ENCODE data around the gene ADGRG2. TPM values are rescaled to one million over a fixed set of nuclear protein-coding genes. Genes with fewer than 3 reads are reported as not detected.

ADGRG2 gene
- total RNA-seq, 2 donors from 2014 or later, result 1.9 to 3.7 TPM

- Histone ChIP-seq H3K9me3 (no peaks in the 10 kb centered on the region), H3K4me3 (no peak overlapping the region), H3K27me3 (replicated peaks; ENCODE audit: insufficient read depth) (no peaks in the 10 kb centered on the region), H3K4me1 (ENCODE audit: control insufficient read depth in 1 of 2, low read depth in 2 of 2) (no peaks in the 10 kb centered on the region), H3K36me3 (no peaks in the 10 kb centered on the region), H3K27ac (no peak overlapping the region)
- ATAC-seq (ENCODE audit: insufficient number of reproducible peaks, low FRiP score, low read depth) (no peak), DNase-seq (ENCODE audit: low spot score) (no peak)
- no peak for TF ChIP-seq CTCF (IDR thresholded peaks at IDR 0.05)
Observed at GRCh38 chrX:19129694-19130093, 7.4 kb upstream of the ADGRG2 start.

- H3K4me1 ChIP-seq (ENCODE audit: control insufficient read depth in 1 of 2, low read depth in 2 of 2), result no peaks in the 10 kb centered on the region
- TF ChIP-seq CTCF (IDR thresholded peaks at IDR 0.05), result no peak
- no peak overlapping the region for H3K27ac ChIP-seq
- no peak for DNase-seq (ENCODE audit: low spot score)
- no peaks in the 10 kb centered on the region for H3K27me3 ChIP-seq (replicated peaks; ENCODE audit: insufficient read depth)
- no peaks in the 10 kb centered on the region for H3K9me3 ChIP-seq
- ATAC-seq (ENCODE audit: insufficient number of reproducible peaks, low FRiP score, low read depth), result no peak
- no peaks in the 10 kb centered on the region for H3K36me3 ChIP-seq
- no peak overlapping the region for H3K4me3 ChIP-seq
Observed at GRCh38 chrX:19127649-19128168, 5.4 kb upstream of the ADGRG2 start.

- Histone ChIP-seq H3K9me3 (no peaks in the 10 kb centered on the region), H3K27ac (no peak overlapping the region), H3K27me3 (replicated peaks; ENCODE audit: insufficient read depth) (no peaks in the 10 kb centered on the region), H3K36me3 (no peaks in the 10 kb centered on the region), H3K4me1 (ENCODE audit: control insufficient read depth in 1 of 2, low read depth in 2 of 2) (no peaks in the 10 kb centered on the region), H3K4me3 (peak overlapping the region; percentile 62)
- DNase-seq (ENCODE audit: low spot score), result no peak
- no peak for ATAC-seq (ENCODE audit: insufficient number of reproducible peaks, low FRiP score, low read depth)
- TF ChIP-seq CTCF (IDR thresholded peaks at IDR 0.05), result no peak
Observed at GRCh38 chrX:19122641-19123009, 357 bp upstream of the ADGRG2 start.

- no peak overlapping the region for H3K27ac ChIP-seq
- H3K27me3 ChIP-seq (replicated peaks; ENCODE audit: insufficient read depth), result no peaks in the 10 kb centered on the region
- ATAC-seq (ENCODE audit: insufficient number of reproducible peaks, low FRiP score, low read depth) (no peak), DNase-seq (ENCODE audit: low spot score) (no peak)
- H3K9me3 ChIP-seq, result no peaks in the 10 kb centered on the region
- H3K4me3 ChIP-seq, result peak overlapping the region; percentile 68
- H3K4me1 ChIP-seq (ENCODE audit: control insufficient read depth in 1 of 2, low read depth in 2 of 2), result no peaks in the 10 kb centered on the region
- H3K36me3 ChIP-seq, result no peaks in the 10 kb centered on the region
- no peak for TF ChIP-seq CTCF (IDR thresholded peaks at IDR 0.05)
Observed at GRCh38 chrX:19121466-19121865, 802 bp downstream of the ADGRG2 start.

GRCh38 chrX:19110642-19111041 lies 11.6 kb downstream of the ADGRG2 start:
- no peak for TF ChIP-seq CTCF (IDR thresholded peaks at IDR 0.05)
- H3K4me3 ChIP-seq, result no peak overlapping the region
- ATAC-seq (ENCODE audit: insufficient number of reproducible peaks, low FRiP score, low read depth) (no peak), DNase-seq (ENCODE audit: low spot score) (no peak)
- no peaks in the 10 kb centered on the region for H3K27me3 ChIP-seq (replicated peaks; ENCODE audit: insufficient read depth)
- H3K27ac ChIP-seq, result no peak overlapping the region
- H3K4me1 ChIP-seq (ENCODE audit: control insufficient read depth in 1 of 2, low read depth in 2 of 2), result no peaks in the 10 kb centered on the region
- no peaks in the 10 kb centered on the region for H3K36me3 ChIP-seq
- H3K9me3 ChIP-seq, result no peaks in the 10 kb centered on the region
